ENCODE results near the gene GYS2.

GRCh38 chr12:21583587-21583986, 21.1 kb downstream of the GYS2 start:
- TF ChIP-seq, protein P1, sequence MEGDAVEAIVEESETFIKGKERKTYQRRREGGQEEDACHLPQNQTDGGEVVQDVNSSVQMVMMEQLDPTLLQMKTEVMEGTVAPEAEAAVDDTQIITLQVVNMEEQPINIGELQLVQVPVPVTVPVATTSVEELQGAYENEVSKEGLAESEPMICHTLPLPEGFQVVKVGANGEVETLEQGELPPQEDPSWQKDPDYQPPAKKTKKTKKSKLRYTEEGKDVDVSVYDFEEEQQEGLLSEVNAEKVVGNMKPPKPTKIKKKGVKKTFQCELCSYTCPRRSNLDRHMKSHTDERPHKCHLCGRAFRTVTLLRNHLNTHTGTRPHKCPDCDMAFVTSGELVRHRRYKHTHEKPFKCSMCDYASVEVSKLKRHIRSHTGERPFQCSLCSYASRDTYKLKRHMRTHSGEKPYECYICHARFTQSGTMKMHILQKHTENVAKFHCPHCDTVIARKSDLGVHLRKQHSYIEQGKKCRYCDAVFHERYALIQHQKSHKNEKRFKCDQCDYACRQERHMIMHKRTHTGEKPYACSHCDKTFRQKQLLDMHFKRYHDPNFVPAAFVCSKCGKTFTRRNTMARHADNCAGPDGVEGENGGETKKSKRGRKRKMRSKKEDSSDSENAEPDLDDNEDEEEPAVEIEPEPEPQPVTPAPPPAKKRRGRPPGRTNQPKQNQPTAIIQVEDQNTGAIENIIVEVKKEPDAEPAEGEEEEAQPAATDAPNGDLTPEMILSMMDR (IDR thresholded peaks at IDR 0.05), result no peak
- TF ChIP-seq POLR2A (IDR thresholded peaks at IDR 0.05), result no peak

All from body of pancreas (tissue), 4 donors.